HG03196 (cell line): ENCODE results near the gene PRKG1.

Experiments used
- ATAC-seq: cut with Tn5 transposase; IDR thresholded peaks from one replicate; pipeline ENCODE4 v1.9.1; 2021; ENCODE audit not compliant: unreplicated experiment

Gene PRKG1

DNA sequence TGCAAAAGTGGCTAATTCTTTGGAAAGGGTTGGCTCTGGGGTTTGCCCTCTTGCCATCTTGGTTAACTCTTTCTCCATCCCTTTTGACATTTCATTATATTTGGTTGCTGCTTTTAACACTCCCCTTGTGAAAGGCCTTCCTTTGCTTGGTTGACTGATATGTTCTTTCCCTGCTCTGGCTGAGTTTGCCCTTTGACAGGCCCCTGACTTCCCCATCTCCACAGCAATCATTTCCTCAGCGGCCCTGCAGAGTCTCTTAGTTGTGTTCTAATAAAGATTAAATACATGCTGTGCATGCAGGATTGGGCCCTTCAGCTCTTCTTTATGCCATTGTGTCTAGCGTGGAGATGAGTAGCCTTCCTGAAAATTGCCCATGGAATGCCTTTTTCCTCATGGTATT is 709.7 kb downstream of the PRKG1 start:
- no peak for ATAC-seq

- ATAC-seq, result no peak
These were observed 711.9 kb downstream of the PRKG1 start for GRCh38 chr10:51786016-51786683.

- ATAC-seq, result no peak
These were observed 712.4 kb downstream of the PRKG1 start for GRCh38 chr10:51786684-51787035.

DNA sequence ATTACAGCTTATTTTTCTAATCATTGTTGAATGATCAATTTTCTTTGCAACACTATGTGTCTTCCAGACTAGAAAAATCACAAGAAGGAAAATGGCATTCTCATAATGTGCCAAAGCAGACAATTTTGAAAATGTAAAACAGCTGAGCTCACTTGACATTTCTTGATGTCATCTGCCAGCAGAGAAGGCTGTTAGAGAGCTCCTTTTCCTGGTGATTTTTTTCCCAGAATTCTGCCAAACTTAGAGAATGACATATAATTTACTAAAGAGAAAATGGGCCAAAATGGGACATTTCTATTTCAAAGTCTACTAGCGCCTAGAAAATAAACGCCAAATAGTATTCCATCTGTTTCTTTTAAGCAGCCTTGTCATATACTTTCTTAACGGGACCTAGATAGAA is 714.0 kb downstream of the PRKG1 start:
- no peak for ATAC-seq

DNA sequence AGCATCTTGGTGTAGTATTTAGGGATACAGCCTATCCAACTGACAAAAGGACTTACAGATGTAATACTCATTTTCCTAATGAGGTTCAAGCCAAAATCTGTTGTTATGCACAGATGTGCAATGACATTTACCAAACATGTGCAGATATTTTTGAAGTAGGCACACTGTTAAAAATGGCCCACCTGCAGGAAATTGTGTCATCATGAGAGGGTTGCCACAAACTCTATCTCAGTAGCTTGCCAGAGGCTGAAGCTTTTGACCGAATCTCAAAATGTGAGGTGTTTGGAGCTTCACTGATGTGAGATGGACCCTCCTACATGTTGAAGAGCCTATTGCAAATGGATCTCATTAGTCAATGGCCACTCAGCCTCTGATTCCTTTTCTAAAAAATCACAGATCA is 714.8 kb downstream of the PRKG1 start:
- no peak for ATAC-seq

GRCh38 chr10:51789903-51790302 is 715.6 kb downstream of the PRKG1 start:
- ATAC-seq, result no peak

DNA sequence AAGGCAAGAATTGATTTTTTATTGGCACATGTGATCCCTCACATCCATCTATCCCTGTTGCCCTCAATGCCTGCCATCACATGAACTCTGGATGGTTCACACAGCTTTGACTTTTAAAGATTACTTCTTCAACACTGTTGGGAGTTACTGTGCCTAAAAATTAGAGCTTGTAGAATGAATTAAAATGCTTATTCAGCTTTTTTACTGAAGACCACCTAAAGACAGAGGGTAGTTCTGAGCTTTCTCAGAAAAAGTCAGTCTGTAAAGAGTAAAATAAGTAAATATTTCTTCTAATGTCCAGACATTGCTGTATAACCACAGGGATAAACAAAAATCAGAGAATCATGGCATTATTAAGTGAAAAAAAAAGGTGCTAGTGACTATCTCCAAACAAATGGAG is 718.4 kb downstream of the PRKG1 start:
- ATAC-seq, result no peak

GRCh38 chr10:51800121-51800520 is 725.8 kb downstream of the PRKG1 start:
- ATAC-seq, result no peak

DNA sequence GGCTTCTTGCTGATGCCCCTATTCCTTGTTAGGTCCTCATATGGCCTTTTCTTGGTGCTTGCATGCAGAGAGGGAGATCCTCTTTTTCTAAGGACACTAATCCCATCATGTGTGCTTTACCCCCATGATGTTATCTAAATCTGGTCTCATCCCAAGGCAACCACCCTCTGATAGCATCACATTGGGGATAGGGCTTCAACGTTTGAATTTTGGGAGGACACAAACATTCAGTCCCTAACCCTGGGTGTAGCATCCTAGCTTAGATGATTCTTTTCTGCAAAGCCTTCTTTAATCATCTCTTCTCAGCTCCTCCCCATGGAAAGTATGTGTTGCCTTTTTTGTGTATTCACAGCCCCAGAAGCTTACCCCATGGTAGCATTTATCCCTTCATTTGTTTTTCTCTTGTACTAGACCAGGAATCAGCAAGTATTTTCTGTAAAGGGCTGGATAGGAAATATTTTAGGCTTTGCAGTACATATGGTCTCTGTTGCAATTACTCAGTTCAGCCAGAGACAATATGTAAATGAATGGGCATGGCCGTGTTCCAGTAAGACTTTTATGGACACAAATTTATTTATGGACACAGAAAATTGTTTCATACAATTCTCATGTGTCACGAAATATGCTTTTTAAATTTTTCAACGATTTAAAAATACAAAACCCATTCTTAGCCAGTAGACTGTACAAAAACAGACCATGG is 726.6 kb downstream of the PRKG1 start:
- no peak for ATAC-seq

DNA sequence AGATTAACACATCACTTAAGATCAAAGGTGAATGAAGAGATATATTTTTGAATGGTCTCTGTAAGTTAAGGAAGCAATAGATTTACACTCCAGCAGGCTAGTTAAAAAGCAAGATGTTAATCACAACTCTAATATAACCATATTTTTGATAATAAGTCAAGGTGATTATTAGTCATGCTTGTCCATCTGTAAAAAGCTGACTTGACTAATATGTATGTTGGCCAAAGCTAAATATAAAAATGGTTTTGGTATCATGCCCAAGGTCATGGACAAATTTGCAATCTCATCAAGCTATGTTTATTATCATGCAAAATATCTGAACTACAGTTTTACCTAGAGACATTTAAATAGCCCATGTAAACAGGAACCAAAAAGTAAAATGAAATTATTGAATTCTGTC is 727.7 kb downstream of the PRKG1 start:
- ATAC-seq, result no peak

DNA sequence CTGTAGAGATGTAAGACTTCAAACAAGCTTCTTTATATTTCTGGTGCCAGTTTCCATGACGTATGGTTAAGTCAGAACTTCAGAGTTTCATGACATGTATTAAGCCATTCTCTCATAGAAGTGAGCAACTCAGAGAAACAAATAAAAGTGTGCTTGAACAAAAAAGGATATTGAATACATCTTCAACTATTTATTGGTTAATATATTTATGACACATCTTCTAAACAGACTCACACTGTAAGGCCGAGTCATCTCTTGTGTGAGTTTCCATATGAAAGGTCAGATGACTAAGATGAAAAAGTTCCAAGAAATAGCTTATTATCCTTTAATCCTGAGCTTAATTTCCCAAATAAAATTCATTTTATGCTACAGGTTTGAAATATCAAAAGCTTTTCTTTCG is 730.6 kb downstream of the PRKG1 start:
- ATAC-seq, result no peak

DNA sequence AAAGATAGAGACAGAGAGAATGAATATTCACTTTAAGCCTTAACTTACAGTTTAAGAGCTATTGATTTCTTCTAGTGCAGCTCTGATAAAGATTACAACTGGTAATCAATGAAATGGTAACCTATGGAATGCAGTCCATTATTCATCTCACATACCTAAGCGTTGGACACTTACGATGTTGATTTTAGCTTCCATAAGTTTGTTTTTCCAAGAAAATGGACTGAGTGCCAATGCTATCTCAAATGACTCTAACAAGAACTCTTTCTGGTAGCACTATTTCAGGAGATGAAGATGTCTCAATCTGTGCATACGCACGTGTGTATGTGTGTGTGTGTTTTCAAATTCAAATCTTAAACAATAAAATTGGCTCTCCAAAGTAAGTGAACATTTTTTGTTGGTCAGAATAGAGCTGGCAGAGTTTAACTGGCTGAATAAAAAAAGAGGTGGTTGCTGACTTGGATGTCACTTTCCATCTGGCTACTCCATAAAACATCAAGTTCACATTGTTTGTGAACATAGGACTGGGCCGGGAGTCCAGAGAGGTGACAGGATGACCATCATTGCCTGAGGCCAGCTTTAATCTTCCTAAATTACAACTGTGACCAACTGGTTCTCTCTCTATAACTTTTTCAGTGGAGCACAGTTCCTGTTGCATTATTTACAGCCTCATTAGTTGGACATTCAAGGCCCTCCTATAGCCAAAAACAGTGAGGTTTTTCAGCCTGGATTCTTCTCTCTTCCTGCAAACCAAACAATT is 732.0 kb downstream of the PRKG1 start:
- ATAC-seq, result no peak

- ATAC-seq, result no peak
These were observed 733.9 kb downstream of the PRKG1 start for GRCh38 chr10:51808187-51808586.

GRCh38 chr10:51815723-51816122 is 741.4 kb downstream of the PRKG1 start:
- ATAC-seq, result no peak

- ATAC-seq, result no peak
These were observed 746.8 kb downstream of the PRKG1 start for GRCh38 chr10:51821045-51821444.

DNA sequence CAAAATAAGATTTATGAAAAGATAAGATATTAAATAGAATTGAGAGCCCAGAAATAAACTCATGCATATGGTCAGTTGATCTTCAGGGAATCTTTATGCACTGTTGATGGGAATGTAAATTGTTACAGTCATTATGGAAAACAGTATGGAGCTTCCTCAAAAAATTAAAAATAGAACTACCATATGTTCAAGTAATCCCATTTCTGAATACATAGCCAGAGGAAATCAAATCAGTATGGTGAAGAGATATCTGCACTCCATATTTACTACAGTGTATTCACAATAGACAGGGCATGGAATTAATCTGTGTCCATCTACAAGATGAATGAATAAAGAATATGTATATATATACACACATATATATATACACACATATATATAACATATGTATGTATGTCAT is 747.5 kb downstream of the PRKG1 start:
- no peak for ATAC-seq

- peak; percentile 77 for ATAC-seq
These were observed 758.5 kb downstream of the PRKG1 start for GRCh38 chr10:51832652-51833383.

DNA sequence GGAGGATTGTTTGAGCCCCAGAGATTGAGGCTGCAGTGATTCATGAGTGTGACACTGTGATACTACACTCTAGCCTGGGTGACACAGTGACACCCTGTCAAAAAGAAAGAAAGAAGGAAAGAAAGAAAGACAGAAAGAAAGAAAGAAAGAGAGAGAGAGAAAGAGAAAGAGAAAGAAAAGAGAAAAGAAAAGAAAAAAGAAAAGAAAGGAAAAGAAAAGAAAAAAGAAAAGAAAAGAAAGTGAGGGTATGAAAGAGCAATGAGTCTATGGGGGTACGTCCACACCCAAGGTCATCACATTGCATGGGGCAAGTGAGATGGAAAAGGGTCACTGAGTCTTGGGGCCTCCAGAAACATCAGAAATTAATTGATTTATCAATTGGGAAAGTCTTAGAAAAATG is 760.3 kb downstream of the PRKG1 start:
- no peak for ATAC-seq

DNA sequence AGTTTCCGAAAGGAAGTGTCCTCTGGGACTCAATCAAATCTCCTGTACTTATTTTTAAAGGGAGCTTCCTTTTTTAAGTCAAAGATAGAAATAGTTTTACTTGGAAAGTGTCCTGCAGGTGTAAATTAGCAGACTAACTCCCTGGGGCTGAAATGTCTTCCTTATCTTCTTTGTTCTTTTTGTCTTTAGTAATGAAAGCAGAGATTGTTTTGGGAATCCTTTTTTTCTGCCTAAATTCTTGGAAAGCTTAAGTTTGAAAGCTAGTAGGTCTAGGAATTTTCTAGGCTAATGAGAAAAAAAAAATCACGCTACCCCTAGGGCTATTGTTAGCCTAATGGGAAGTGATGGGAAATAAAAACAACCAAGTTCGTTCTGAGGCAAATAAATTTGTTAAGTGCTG is 764.2 kb downstream of the PRKG1 start:
- no peak for ATAC-seq

GRCh38 chr10:51843966-51844365 is 769.7 kb downstream of the PRKG1 start:
- ATAC-seq, result no peak

DNA sequence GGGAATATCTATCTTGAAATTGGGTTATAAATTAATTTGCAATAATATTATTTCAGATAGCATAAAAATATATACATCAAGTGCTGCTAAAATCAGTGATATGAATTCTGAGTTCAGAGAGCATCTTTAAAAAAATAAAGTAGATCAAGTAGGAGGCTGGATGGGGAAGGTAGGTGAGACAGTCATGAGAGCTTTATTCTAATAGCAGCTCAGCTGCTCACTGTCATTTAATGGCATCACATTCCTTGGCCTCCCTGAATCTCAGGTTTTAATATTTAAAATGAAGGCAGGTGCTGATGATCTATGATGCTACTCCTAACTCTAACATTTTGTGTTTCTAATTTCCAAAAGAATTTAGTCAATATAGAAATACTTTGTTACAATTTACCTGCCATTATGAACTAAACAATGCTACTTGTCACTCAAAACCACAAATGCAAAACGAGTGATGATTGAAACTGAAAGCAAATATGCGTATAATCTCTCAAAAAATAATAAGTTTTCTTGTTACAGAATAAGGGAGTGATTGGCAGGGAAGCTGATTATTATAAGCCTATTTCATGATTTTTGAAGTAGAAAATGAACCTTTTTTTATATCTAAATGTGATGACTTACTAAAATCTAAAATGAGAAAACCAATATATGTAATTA is 772.7 kb downstream of the PRKG1 start:
- no peak for ATAC-seq
